ENCODE results near the gene GATA3. TPM values are rescaled to one million over a fixed set of nuclear protein-coding genes. Genes with fewer than 3 reads are reported as not detected.

Gene GATA3
- total and polyA plus RNA-seq, 2 donors = 6.5 to 17.5 TPM

- no peak overlapping the region for H3K4me3 ChIP-seq (ENCODE audit: low read length in 2 of 2)
- DNase-seq (ENCODE audit: low read depth in 6 of 9, low spot score in 9 of 9) = no peak
- WGBS = 94% methylated on average over 2 of the region's 2 CpGs
- H3K4me1 ChIP-seq (ENCODE audit: control insufficient read depth in 2 of 2, insufficient read depth in 2 of 2, low read length in 2 of 2) = peaks cover 6 to 21% of the 10 kb centered on the region in 2 donors
- no peaks in the 10 kb centered on the region for H3K36me3 ChIP-seq (ENCODE audit: control insufficient read depth in 2 of 2, insufficient read depth in 2 of 2, low read length in 1 of 2)
- H3K9me3 ChIP-seq (ENCODE audit: control insufficient read depth in 2 of 2, insufficient read depth in 1 of 2, low read length in 1 of 2) = no peaks in the 10 kb centered on the region
- H3K27ac ChIP-seq (ENCODE audit: low read depth in 1 of 2, low read length in 1 of 2) = no peak overlapping the region
- no peaks in the 10 kb centered on the region for H3K27me3 ChIP-seq (ENCODE audit: control insufficient read depth in 2 of 2, insufficient read depth in 1 of 2, low read length in 1 of 2)
Observed at GRCh38 chr10:8092428-8092827, 37.9 kb downstream of the GATA3 start.

GRCh38 chr10:8095959-8096358 is 41.5 kb downstream of the GATA3 start:
- 86% methylated on average over 14 of the region's 14 CpGs for WGBS
- Histone ChIP-seq H3K9me3 (ENCODE audit: control insufficient read depth in 2 of 2, insufficient read depth in 1 of 2, low read length in 1 of 2) (no peaks in the 10 kb centered on the region), H3K4me3 (ENCODE audit: low read length in 2 of 2) (no peak overlapping the region), H3K27me3 (ENCODE audit: control insufficient read depth in 2 of 2, insufficient read depth in 1 of 2, low read length in 1 of 2) (no peaks in the 10 kb centered on the region), H3K4me1 (ENCODE audit: control insufficient read depth in 2 of 2, insufficient read depth in 2 of 2, low read length in 2 of 2) (peaks cover 6 to 20% of the 10 kb centered on the region in 2 donors), H3K27ac (ENCODE audit: low read depth in 1 of 2, low read length in 1 of 2) (no peak overlapping the region), H3K36me3 (ENCODE audit: control insufficient read depth in 2 of 2, insufficient read depth in 2 of 2, low read length in 1 of 2) (no peaks in the 10 kb centered on the region)
- peak in 1 of 9 donors; percentile 47 for DNase-seq (ENCODE audit: low read depth in 6 of 9, low spot score in 9 of 9)

DNA sequence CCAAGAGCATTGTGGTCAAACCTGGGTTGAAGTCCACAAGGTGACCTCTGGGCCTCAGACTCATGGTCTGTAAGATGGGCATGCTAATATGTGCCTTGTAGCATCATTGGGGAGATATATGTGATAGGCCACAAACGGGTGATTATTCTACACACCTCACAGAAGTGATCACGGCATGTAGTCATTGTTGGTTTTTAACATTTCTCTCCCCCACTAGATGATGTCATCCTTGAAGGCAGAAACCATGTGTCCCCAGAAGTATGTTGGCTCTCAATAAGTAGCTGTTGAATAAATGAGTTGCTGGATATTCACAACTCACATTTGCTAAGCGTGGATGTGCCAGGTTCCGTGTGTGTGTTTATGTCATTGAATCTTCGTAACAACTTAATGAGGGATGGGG is 42.4 kb downstream of the GATA3 start:
- Histone ChIP-seq H3K4me1 (ENCODE audit: control insufficient read depth in 2 of 2, insufficient read depth in 2 of 2, low read length in 2 of 2) (peaks cover 6 to 20% of the 10 kb centered on the region in 2 donors), H3K9me3 (ENCODE audit: control insufficient read depth in 2 of 2, insufficient read depth in 1 of 2, low read length in 1 of 2) (no peaks in the 10 kb centered on the region), H3K27ac (ENCODE audit: low read depth in 1 of 2, low read length in 1 of 2) (no peak overlapping the region), H3K27me3 (ENCODE audit: control insufficient read depth in 2 of 2, insufficient read depth in 1 of 2, low read length in 1 of 2) (no peaks in the 10 kb centered on the region), H3K36me3 (ENCODE audit: control insufficient read depth in 2 of 2, insufficient read depth in 2 of 2, low read length in 1 of 2) (no peaks in the 10 kb centered on the region), H3K4me3 (ENCODE audit: low read length in 2 of 2) (no peak overlapping the region)
- 98% methylated on average over 5 of the region's 5 CpGs for WGBS
- DNase-seq (ENCODE audit: low read depth in 6 of 9, low spot score in 9 of 9) = peak in 1 of 9 donors; percentile 23

DNA sequence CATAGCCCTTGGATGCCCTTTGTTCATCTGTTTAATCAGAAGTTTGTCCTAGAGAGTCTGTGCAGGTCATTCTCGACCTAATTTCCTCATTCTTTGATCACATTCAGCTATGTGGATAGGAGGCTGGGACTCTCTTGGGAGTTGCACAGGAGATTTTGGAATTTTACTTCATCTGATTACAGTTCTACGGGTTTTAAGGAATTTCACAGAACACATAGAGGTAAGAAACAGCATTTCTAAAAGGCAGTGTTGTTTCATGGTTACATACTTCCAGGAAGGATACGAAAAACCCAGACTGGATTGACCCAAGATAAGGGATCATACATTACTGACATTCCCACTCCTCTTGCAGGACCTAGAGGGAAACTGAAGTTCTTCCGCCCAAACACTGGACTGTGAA is 45.9 kb downstream of the GATA3 start:
- H3K9me3 ChIP-seq (ENCODE audit: control insufficient read depth in 2 of 2, insufficient read depth in 1 of 2, low read length in 1 of 2) = no peaks in the 10 kb centered on the region
- H3K27ac ChIP-seq (ENCODE audit: low read depth in 1 of 2, low read length in 1 of 2) = no peak overlapping the region
- no peak overlapping the region for H3K4me3 ChIP-seq (ENCODE audit: low read length in 2 of 2)
- no peak for DNase-seq (ENCODE audit: low read depth in 6 of 9, low spot score in 9 of 9)
- no peaks in the 10 kb centered on the region for H3K36me3 ChIP-seq (ENCODE audit: control insufficient read depth in 2 of 2, insufficient read depth in 2 of 2, low read length in 1 of 2)
- 95% methylated on average over 4 of the region's 4 CpGs for whole genome bisulfite sequencing
- peaks cover 20 to 49% of the 10 kb centered on the region in 2 donors for H3K4me1 ChIP-seq (ENCODE audit: control insufficient read depth in 2 of 2, insufficient read depth in 2 of 2, low read length in 2 of 2)
- H3K27me3 ChIP-seq (ENCODE audit: control insufficient read depth in 2 of 2, insufficient read depth in 1 of 2, low read length in 1 of 2) = peaks cover 0 to 2% of the 10 kb centered on the region in 2 donors

DNA sequence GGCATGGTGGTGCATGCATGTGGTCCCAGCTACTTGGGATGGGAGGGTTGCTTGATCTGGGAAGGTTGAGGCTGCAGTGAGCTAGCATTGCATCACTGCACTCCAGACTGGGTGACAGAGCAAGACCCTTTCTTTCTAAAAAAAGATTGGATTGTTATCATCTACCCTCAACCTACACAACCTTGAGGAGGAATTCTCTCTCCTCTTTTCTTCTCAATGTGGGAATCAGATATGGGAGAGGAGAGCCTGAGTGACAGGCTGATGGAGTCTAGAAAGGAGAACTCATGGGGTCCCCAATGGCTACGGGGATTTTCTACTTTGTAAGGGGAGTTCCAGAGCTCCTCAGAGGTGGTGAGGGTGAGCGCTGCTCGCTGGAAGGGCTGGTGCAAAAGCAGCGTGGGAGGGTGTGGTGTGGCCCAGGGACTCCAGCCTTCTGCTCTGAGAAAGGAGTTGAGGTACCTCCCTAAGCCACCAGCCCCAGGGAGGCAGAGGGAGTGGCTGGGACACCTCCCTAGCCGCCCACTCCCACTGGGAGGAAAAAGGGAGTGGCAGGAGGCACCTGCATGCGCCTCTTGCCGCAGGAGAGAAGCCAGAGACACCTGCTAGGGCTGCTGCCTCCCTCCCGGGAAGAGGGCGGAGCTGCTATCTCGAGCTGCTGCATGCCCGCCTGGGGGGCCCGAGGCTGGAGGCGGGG is 48.4 kb downstream of the GATA3 start:
- no peaks in the 10 kb centered on the region for H3K9me3 ChIP-seq (ENCODE audit: control insufficient read depth in 2 of 2, insufficient read depth in 1 of 2, low read length in 1 of 2)
- H3K4me3 ChIP-seq (ENCODE audit: low read length in 2 of 2) = no peak overlapping the region
- peaks cover 0 to 2% of the 10 kb centered on the region in 2 donors for H3K27me3 ChIP-seq (ENCODE audit: control insufficient read depth in 2 of 2, insufficient read depth in 1 of 2, low read length in 1 of 2)
- no peaks in the 10 kb centered on the region for H3K36me3 ChIP-seq (ENCODE audit: control insufficient read depth in 2 of 2, insufficient read depth in 2 of 2, low read length in 1 of 2)
- peak overlapping the region in 1 of 2 donors; percentile 21 for H3K27ac ChIP-seq (ENCODE audit: low read depth in 1 of 2, low read length in 1 of 2)
- 68% methylated on average over 13 of the region's 13 CpGs for WGBS
- DNase-seq (ENCODE audit: low read depth in 6 of 9, low spot score in 9 of 9) = peak in 5 of 9 donors; percentile 34 to 74 (median 42)
- H3K4me1 ChIP-seq (ENCODE audit: control insufficient read depth in 2 of 2, insufficient read depth in 2 of 2, low read length in 2 of 2) = peaks cover 15 to 36% of the 10 kb centered on the region in 2 donors

DNA sequence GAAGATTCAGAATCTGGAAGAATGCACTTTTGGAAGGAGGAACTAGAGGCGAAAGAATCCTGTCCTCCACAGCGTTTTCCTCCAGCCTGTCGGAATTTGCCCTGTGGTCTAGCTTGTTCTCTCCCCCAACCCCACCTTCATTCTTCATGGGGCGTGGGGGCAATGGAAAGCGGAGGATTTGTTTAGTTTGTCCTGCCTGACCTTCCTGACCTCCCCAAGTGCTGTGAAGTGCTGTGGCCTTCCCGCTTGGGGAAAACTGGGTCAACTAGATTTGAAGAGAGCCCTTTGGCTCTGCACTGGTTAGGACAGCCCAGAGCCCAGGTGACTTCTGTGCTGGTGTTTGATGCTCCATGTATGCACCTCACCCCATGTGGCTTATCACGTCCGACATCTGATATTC is 49.1 kb downstream of the GATA3 start:
- DNase-seq (ENCODE audit: low read depth in 6 of 9, low spot score in 9 of 9) = peak in 1 of 9 donors; percentile 33
- peaks cover 0 to 2% of the 10 kb centered on the region in 2 donors for H3K27me3 ChIP-seq (ENCODE audit: control insufficient read depth in 2 of 2, insufficient read depth in 1 of 2, low read length in 1 of 2)
- H3K36me3 ChIP-seq (ENCODE audit: control insufficient read depth in 2 of 2, insufficient read depth in 2 of 2, low read length in 1 of 2) = no peaks in the 10 kb centered on the region
- no peak overlapping the region for H3K4me3 ChIP-seq (ENCODE audit: low read length in 2 of 2)
- H3K9me3 ChIP-seq (ENCODE audit: control insufficient read depth in 2 of 2, insufficient read depth in 1 of 2, low read length in 1 of 2) = no peaks in the 10 kb centered on the region
- H3K4me1 ChIP-seq (ENCODE audit: control insufficient read depth in 2 of 2, insufficient read depth in 2 of 2, low read length in 2 of 2) = peaks cover 15 to 34% of the 10 kb centered on the region in 2 donors
- peak overlapping the region in 1 of 2 donors; percentile 41 for H3K27ac ChIP-seq (ENCODE audit: low read depth in 1 of 2, low read length in 1 of 2)
- 92% methylated on average over 8 of the region's 8 CpGs for WGBS

DNA sequence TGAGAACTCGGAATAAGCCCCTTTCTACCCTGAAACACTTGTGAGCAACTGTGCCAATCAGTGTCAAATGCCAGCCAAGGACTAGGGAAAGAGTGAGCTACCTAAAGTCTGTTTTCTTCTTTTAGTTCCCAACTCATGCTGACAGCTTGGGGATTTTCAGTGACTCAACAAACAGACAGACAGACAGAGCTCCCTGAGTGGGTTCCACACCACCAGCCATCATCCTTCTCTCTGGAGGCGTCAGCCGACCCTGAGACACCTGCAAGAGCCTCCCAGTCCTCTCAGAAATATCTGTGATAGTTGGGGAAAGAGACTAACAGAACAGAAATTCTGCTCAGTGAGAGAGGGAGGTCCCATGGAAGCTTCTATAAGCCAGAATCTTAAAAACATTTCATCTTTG is 49.5 kb downstream of the GATA3 start:
- H3K27me3 ChIP-seq (ENCODE audit: control insufficient read depth in 2 of 2, insufficient read depth in 1 of 2, low read length in 1 of 2) = peaks cover 0 to 2% of the 10 kb centered on the region in 2 donors
- H3K4me1 ChIP-seq (ENCODE audit: control insufficient read depth in 2 of 2, insufficient read depth in 2 of 2, low read length in 2 of 2) = peaks cover 15 to 34% of the 10 kb centered on the region in 2 donors
- peak overlapping the region in 1 of 2 donors; percentile 41 for H3K27ac ChIP-seq (ENCODE audit: low read depth in 1 of 2, low read length in 1 of 2)
- no peak overlapping the region for H3K4me3 ChIP-seq (ENCODE audit: low read length in 2 of 2)
- 54% methylated on average over 3 of the region's 3 CpGs for WGBS
- no peaks in the 10 kb centered on the region for H3K36me3 ChIP-seq (ENCODE audit: control insufficient read depth in 2 of 2, insufficient read depth in 2 of 2, low read length in 1 of 2)
- DNase-seq (ENCODE audit: low read depth in 6 of 9, low spot score in 9 of 9) = peak in 2 of 9 donors; percentile 26 to 57
- H3K9me3 ChIP-seq (ENCODE audit: control insufficient read depth in 2 of 2, insufficient read depth in 1 of 2, low read length in 1 of 2) = no peaks in the 10 kb centered on the region

GRCh38 chr10:8104721-8105120 is 50.2 kb downstream of the GATA3 start:
- DNase-seq (ENCODE audit: low read depth in 6 of 9, low spot score in 9 of 9) = peak in 1 of 9 donors; percentile 35
- peaks cover 15 to 34% of the 10 kb centered on the region in 2 donors for H3K4me1 ChIP-seq (ENCODE audit: control insufficient read depth in 2 of 2, insufficient read depth in 2 of 2, low read length in 2 of 2)
- H3K27me3 ChIP-seq (ENCODE audit: control insufficient read depth in 2 of 2, insufficient read depth in 1 of 2, low read length in 1 of 2) = peaks cover 0 to 2% of the 10 kb centered on the region in 2 donors
- H3K36me3 ChIP-seq (ENCODE audit: control insufficient read depth in 2 of 2, insufficient read depth in 2 of 2, low read length in 1 of 2) = no peaks in the 10 kb centered on the region
- no peaks in the 10 kb centered on the region for H3K9me3 ChIP-seq (ENCODE audit: control insufficient read depth in 2 of 2, insufficient read depth in 1 of 2, low read length in 1 of 2)
- H3K27ac ChIP-seq (ENCODE audit: low read depth in 1 of 2, low read length in 1 of 2) = no peak overlapping the region
- 66% methylated on average over 7 of the region's 7 CpGs for WGBS
- no peak overlapping the region for H3K4me3 ChIP-seq (ENCODE audit: low read length in 2 of 2)

GRCh38 chr10:8105932-8106331 is 51.4 kb downstream of the GATA3 start:
- no peak overlapping the region for H3K4me3 ChIP-seq (ENCODE audit: low read length in 2 of 2)
- H3K36me3 ChIP-seq (ENCODE audit: control insufficient read depth in 2 of 2, insufficient read depth in 2 of 2, low read length in 1 of 2) = no peaks in the 10 kb centered on the region
- peaks cover 15 to 34% of the 10 kb centered on the region in 2 donors for H3K4me1 ChIP-seq (ENCODE audit: control insufficient read depth in 2 of 2, insufficient read depth in 2 of 2, low read length in 2 of 2)
- H3K27me3 ChIP-seq (ENCODE audit: control insufficient read depth in 2 of 2, insufficient read depth in 1 of 2, low read length in 1 of 2) = peaks cover 0 to 2% of the 10 kb centered on the region in 2 donors
- WGBS = 96% methylated on average over 2 of the region's 2 CpGs
- DNase-seq (ENCODE audit: low read depth in 6 of 9, low spot score in 9 of 9) = no peak
- no peaks in the 10 kb centered on the region for H3K9me3 ChIP-seq (ENCODE audit: control insufficient read depth in 2 of 2, insufficient read depth in 1 of 2, low read length in 1 of 2)
- no peak overlapping the region for H3K27ac ChIP-seq (ENCODE audit: low read depth in 1 of 2, low read length in 1 of 2)

All from thymus (tissue), 11 donors.